GM12878 (cell line): Measurements from ENCODE around the gene ZFP91. TPM values are rescaled to one million over a fixed set of nuclear protein-coding genes. Genes with fewer than 3 reads are reported as not detected.

Experiments
- ATAC-seq: fragments of 200-7000 bp; cut with Tn5 transposase; 3 replicates; pipeline ENCODE4 v1.9.1; 2020; ENCODE audit warnings: mild to moderate bottlenecking, moderate library complexity
- BruUV-seq: library from RNA; stranded (reverse); fragments of 400-500 nt; replicated peaks from 2 replicates; lab custom pipeline; 2021; lab: Mats Ljungman, UMichigan
- CTCF ChIA-PET: fragments of 300-600 bp; sonication (Branson Sonifier 250); formaldehyde crosslinking; extraction: SDS; loops from one replicate; lab custom pipeline; 2021; ENCODE audit warnings: inconsistent platforms; lab: Yijun Ruan, JAX
- POLR2A ChIA-PET: fragments of 350-600 bp; formaldehyde crosslinking; extraction: SDS; loops from one replicate; lab custom pipeline; 2021; ENCODE audit warnings: inconsistent platforms; lab: Charles Lee
- RAD21 ChIA-PET: fragments of 300-600 bp; sonication (Branson Sonifier 250); formaldehyde crosslinking; loops from one replicate; lab custom pipeline; 2023; ENCODE audit warnings: antibody characterized with exemption; ENCODE audit not compliant: unreplicated experiment; lab: Charles Lee
- SMC1A ChIA-PET: fragments of 300-600 bp; sonication (Branson Sonifier 250); formaldehyde crosslinking; loops from one replicate; lab custom pipeline; 2023; ENCODE audit not compliant: unreplicated experiment, uncharacterized antibody; lab: Charles Lee
- DNase-seq: peaks from one replicate; pipeline ENCODE4 v3.0.0-alpha.2; 2011; ENCODE audit warnings: low read depth, low spot score
- FAIRE-seq: peaks from 3 replicates; lab custom pipeline; 2011; peaks lifted over from hg19 to GRCh38; lab: Jason Lieb, UNC
- H2AFZ ChIP-seq: 2 replicates; pipeline ENCODE4 v1.6.0; 2011; ENCODE audit warnings: low read depth, low read length, control low read depth; ENCODE audit not compliant: control insufficient read depth
- H3K27ac ChIP-seq: 2 replicates; pipeline ENCODE4 v1.5.1; 2011; ENCODE audit warnings: control low read depth; ENCODE audit not compliant: control insufficient read depth, insufficient read depth
- H3K27me3 ChIP-seq, 2 experiments: replicated peaks in 1 of 2; 2 replicates each; pipeline versions ENCODE4 v1.6.0 to v1.6.1; 2011; ENCODE audit warnings: low read length in 1 of 2; ENCODE audit not compliant: control insufficient read depth in 2 of 2, insufficient read depth in 2 of 2
- H3K36me3 ChIP-seq, 2 experiments: 2 replicates each; pipeline ENCODE4 v1.5.1; 2011; ENCODE audit warnings: low read length in 1 of 2; ENCODE audit not compliant: control insufficient read depth in 2 of 2, insufficient read depth in 2 of 2
- H3K4me1 ChIP-seq: 2 replicates; pipeline ENCODE4 v1.6.1; 2011; ENCODE audit warnings: mild to moderate bottlenecking, low read length, moderate library complexity, mixed read lengths; ENCODE audit not compliant: control insufficient read depth, insufficient read depth
- H3K4me2 ChIP-seq: 2 replicates; pipeline ENCODE4 v1.6.0; 2011; ENCODE audit warnings: control low read depth; ENCODE audit not compliant: control insufficient read depth, insufficient read depth
- H3K4me3 ChIP-seq: fragments of 200-600 bp; sonication (generic); 2 replicates; pipeline ENCODE4 v1.5.1; 2016
- H3K79me2 ChIP-seq: 2 replicates; pipeline ENCODE4 v1.6.0; 2011; ENCODE audit warnings: low read length; ENCODE audit not compliant: control insufficient read depth, insufficient read depth
- H3K9ac ChIP-seq: 2 replicates; pipeline ENCODE4 v1.8.0; 2011; ENCODE audit warnings: low read length, control low read depth, mixed read lengths; ENCODE audit not compliant: control insufficient read depth, insufficient read depth
- H3K9me3 ChIP-seq: replicated peaks from 3 replicates; pipeline ENCODE4 v1.5.1; 2011; ENCODE audit warnings: mild to moderate bottlenecking, low read length; ENCODE audit not compliant: control insufficient read depth, insufficient read depth
- H4K20me1 ChIP-seq: 2 replicates; pipeline ENCODE4 v1.6.0; 2011; ENCODE audit not compliant: control insufficient read depth, insufficient read depth
- BHLHE40 ChIP-seq, 2 experiments: fragments of 450-650 bp in 1 of 2; IDR thresholded peaks; 2 replicates each; pipeline ENCODE4 v1.6.1; 2011 to 2017; ENCODE audit warnings: low read depth in 2 of 2, borderline replicate concordance in 1 of 2, improper control_type of control experiment in 1 of 2, low read length in 1 of 2, mild to moderate bottlenecking in 1 of 2
- CHD2 ChIP-seq: IDR thresholded peaks from 2 replicates; pipeline ENCODE4 v1.6.1; 2011; ENCODE audit warnings: low read depth, low read length, improper control_type of control experiment, borderline replicate concordance
- HDAC6 ChIP-seq: fragments of 200-600 bp; sonication (generic); IDR thresholded peaks from one replicate; pipeline ENCODE4 v1.8.0; 2017; ENCODE audit warnings: antibody characterized with exemption; ENCODE audit not compliant: unreplicated experiment
- KLF5 ChIP-seq: fragments of 450-650 bp; IDR thresholded peaks from 2 replicates; pipeline ENCODE4 v1.6.1; 2014; ENCODE audit warnings: mild to moderate bottlenecking; ENCODE audit not compliant: partially characterized antibody
- PAX5 ChIP-seq: IDR thresholded peaks from 2 replicates; pipeline ENCODE4 v1.6.1; 2011; ENCODE audit warnings: low read depth, low read length, borderline replicate concordance
- PBX3 ChIP-seq: IDR thresholded peaks from 2 replicates; pipeline ENCODE4 v1.6.1; 2011; ENCODE audit warnings: mild to moderate bottlenecking, low read depth, low read length, moderate library complexity; ENCODE audit not compliant: insufficient replicate concordance
- RAD21 ChIP-seq: IDR thresholded peaks from 2 replicates; pipeline ENCODE4 v1.6.1; 2011; ENCODE audit warnings: mild to moderate bottlenecking, low read depth, low read length, moderate library complexity; ENCODE audit not compliant: insufficient read depth
- SKIL ChIP-seq: fragments of 450-650 bp; IDR thresholded peaks from 2 replicates; pipeline ENCODE4 v1.6.1; 2017; ENCODE audit warnings: mild to moderate bottlenecking, low read depth, inconsistent platforms; ENCODE audit not compliant: poor library complexity, severe bottlenecking
- SMARCA5 ChIP-seq: fragments of 450-650 bp; IDR thresholded peaks from 2 replicates; pipeline ENCODE4 v1.6.1; 2017; ENCODE audit warnings: mild to moderate bottlenecking
- WRNIP1 ChIP-seq: IDR thresholded peaks from 2 replicates; pipeline ENCODE4 v1.6.1; 2011; ENCODE audit warnings: low read depth, low read length, improper control_type of control experiment, borderline replicate concordance
- WGBS: methylation state at CpG from one replicate; pipeline ENCODE4 v1.1.6; 2016; ENCODE audit warnings: low lambda C conversion rate; ENCODE audit not compliant: insufficient replicate concordance, insufficient coverage; ENCODE audit errors: missing lambda C conversion rate; 5-methylcytosine and 5-hydroxymethylcytosine counted together
- in situ Hi-C: fragments of 300-500 bp; cut with MboI; formaldehyde crosslinking; loops from 9 replicates; pipeline ENCODE4 v1.14.3; 2018; ENCODE audit warnings: mixed read lengths
- intact Hi-C: fragments of 100-400 bp; cut with micrococcal nuclease; formaldehyde crosslinking; loops from one replicate; pipeline ENCODE4 v1.14.2; 2022; ENCODE audit not compliant: unreplicated experiment
- polyA plus RNA-seq, 11 experiments: library from polyadenylated mRNA; depleted of rRNA in 4 of 11; unstranded in 6 of 11; stranded (reverse) in 5 of 11; fragments of >200 nt; fragmentation: Nextera tagmentation in 4 of 11; fragmentation: Illumina TruSeq in 1 of 11; extraction: Ambion mirVana in 4 of 11; extraction: Trizol in 1 of 11; gene quantifications; 1 replicate in 1 of 11; 2 replicates in 10 of 11; pipeline versions ENCODE4 v1.2.1 to v1.2.3, GENCODE V29; 2011 to 2016; ENCODE audit warnings: inconsistent platforms in 2 of 11, missing spikeins in 2 of 11, low read depth in 1 of 11
- total RNA-seq, 4 experiments: library from RNA; depleted of rRNA in 3 of 4; stranded (reverse); fragments of >200 nt in 3 of 4; fragmentation: Illumina TruSeq in 1 of 4; extraction: Trizol in 1 of 4; gene quantifications; 2 replicates each; pipeline versions ENCODE4 v1.2.1 to v1.2.3, GENCODE V29; 2013 to 2021
- TF ChIP-seq, protein P1 (sequence below): fragments of 450-650 bp; IDR thresholded peaks from 2 replicates; pipeline ENCODE4 v1.6.1; 2016; ENCODE audit warnings: mild to moderate bottlenecking
- TF ChIP-seq, protein P2 (sequence below): fragments of 450-650 bp; IDR thresholded peaks from 2 replicates; pipeline ENCODE4 v1.6.1; 2014; ENCODE audit warnings: mild to moderate bottlenecking

Gene ZFP91
- total and polyA plus RNA-seq, 10 of the 15 experiments (the other 5 are each of a cell fraction or from before 2014, with no cell fraction given): 12.9 to 54.1 (median 31.7) TPM

- TF ChIP-seq, protein P1, sequence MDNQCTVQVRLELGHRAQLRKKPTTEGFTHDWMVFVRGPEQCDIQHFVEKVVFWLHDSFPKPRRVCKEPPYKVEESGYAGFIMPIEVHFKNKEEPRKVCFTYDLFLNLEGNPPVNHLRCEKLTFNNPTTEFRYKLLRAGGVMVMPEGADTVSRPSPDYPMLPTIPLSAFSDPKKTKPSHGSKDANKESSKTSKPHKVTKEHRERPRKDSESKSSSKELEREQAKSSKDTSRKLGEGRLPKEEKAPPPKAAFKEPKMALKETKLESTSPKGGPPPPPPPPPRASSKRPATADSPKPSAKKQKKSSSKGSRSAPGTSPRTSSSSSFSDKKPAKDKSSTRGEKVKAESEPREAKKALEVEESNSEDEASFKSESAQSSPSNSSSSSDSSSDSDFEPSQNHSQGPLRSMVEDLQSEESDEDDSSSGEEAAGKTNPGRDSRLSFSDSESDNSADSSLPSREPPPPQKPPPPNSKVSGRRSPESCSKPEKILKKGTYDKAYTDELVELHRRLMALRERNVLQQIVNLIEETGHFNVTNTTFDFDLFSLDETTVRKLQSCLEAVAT: no peak
- TF ChIP-seq HDAC6 (no peak), WRNIP1 (no peak), PBX3 (no peak), SKIL (no peak), KLF5 (no peak)
- TF ChIP-seq, all 136 proteins: peak for 0
These were observed 43.5 kb downstream of the ZFP91 start, which contains the start of gene CNTF (continued) for GRCh38 chr11:58622344-58622743.

GRCh38 chr11:58625086-58625485, 46.2 kb downstream of the ZFP91 start:
- no peaks in the 10 kb centered on the region for H3K4me1 ChIP-seq
- no peaks in the 10 kb centered on the region; the same call in 1 of the 2 replicates for H3K79me2 ChIP-seq
- no peak overlapping the region for H3K9ac ChIP-seq
- DNase-seq: no peak
- ATAC-seq: no peak
- in situ Hi-C loops (no loop called here), intact Hi-C loops (no loop called here)
- H3K4me2 ChIP-seq: no peak overlapping the region
- 80% methylated on average over 4 of the region's 4 CpGs for WGBS
- ChIA-PET SMC1A (interaction anchor here (1.0 kb wide), 1 partner anchor 57 kb away, joined by 3 read pairs; no protein-coding TSS in a partner anchor), RAD21 (no interaction called here), POLR2A (no interaction called here), CTCF (interaction anchor here (0.5 to 9.8 kb wide), 2 partner anchors 57 to 62 kb away, joined by 4 to 156 read pairs; no protein-coding TSS in a partner anchor)
- H3K27ac ChIP-seq: no peak overlapping the region
- no TSS peak for BruUV-seq
- peaks cover 12 to 24% of the 10 kb centered on the region in 2 experiments for H3K36me3 ChIP-seq
- H3K9me3 ChIP-seq: no peaks in the 10 kb centered on the region
- no peak overlapping the region for H2AFZ ChIP-seq
- no peak overlapping the region for H3K4me3 ChIP-seq
- no peaks in the 10 kb centered on the region for H4K20me1 ChIP-seq
- FAIRE-seq: no peak
- no peaks in the 10 kb centered on the region for H3K27me3 ChIP-seq
- TF ChIP-seq CHD2 (no peak), PAX5 (no peak), BHLHE40 (IDR thresholded peaks at IDR 0.05; ENCODE audit: borderline replicate concordance in 1 of 2, low read depth in 2 of 2, low read length in 1 of 2) (no peak), RAD21 (no peak), SMARCA5 (no peak)
- TF ChIP-seq, protein P2, sequence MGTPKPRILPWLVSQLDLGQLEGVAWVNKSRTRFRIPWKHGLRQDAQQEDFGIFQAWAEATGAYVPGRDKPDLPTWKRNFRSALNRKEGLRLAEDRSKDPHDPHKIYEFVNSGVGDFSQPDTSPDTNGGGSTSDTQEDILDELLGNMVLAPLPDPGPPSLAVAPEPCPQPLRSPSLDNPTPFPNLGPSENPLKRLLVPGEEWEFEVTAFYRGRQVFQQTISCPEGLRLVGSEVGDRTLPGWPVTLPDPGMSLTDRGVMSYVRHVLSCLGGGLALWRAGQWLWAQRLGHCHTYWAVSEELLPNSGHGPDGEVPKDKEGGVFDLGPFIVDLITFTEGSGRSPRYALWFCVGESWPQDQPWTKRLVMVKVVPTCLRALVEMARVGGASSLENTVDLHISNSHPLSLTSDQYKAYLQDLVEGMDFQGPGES: no peak
- TF ChIP-seq, all 136 proteins: peak for 0
